ENCODE results near the gene SPATA9. TPM values are rescaled to one million over a fixed set of nuclear protein-coding genes. Genes with fewer than 3 reads are reported as not detected.
A peak's percentile ranks its signal among the peaks of the same experiment; 100 is the strongest.
"Not testable (repeated sequence)": the region's sequence is repeated elsewhere in the genome, so short reads cannot be mapped to it uniquely, and the experiment has no call there.

SPATA9 gene
- total RNA-seq, 1 donor from 2014 or later, result 0.25 TPM

GRCh38 chr5:95647886-95648860, 34.6 kb downstream of the SPATA9 start:
- ATAC-seq, result no peak
- DNase-seq (ENCODE audit: low spot score), result no peak

- peak; percentile 81 for ATAC-seq
- DNase-seq (ENCODE audit: low spot score), result peak; percentile 100
Observed at GRCh38 chr5:95646569-95647431, 36.0 kb downstream of the SPATA9 start, which contains the start of gene RFESD. TSS of gene RFESD (plus strand) at chr5:95646777. CDS start at chr5:95652272, 5,495 bp downstream.

- ATAC-seq; DNase-seq (ENCODE audit: low spot score): not testable (repeated sequence)
Observed at GRCh38 chr5:95646226-95646568, 36.6 kb downstream of the SPATA9 start.

DNA sequence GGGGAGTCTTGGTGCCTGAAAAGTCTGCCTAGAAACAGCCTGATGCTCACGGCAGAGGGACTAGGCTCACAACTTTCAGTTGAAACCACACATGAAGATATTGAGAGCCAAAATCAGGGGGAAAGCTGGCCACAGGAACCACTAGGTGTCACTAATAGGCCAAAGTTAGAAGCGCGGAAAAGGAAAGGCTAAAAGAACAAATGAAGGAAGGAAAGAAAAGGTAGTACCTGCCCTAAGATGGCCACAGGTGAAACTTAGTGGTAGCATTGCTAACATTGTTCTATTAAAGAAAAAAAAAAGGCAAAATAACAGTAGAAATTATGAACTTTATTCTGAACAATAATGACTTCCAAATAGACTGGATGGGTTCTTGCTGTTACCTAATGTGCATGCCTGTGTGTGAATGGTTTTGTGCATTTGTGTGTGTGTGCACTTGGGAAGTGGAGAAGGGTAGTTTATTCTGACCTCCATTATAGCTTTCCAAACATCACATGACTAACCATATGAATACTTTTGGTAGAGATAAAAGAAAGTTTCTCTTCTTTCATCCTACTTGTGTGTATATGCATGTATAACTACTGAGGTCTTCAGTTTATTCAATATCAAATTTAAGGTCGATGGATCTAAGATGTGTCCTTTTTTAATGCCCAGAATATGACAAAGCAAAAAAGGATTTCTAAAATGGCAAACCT, 38.3 kb downstream of the SPATA9 start:
- peak; percentile 47 for ATAC-seq
- peak; percentile 59 for DNase-seq (ENCODE audit: low spot score)

DNA sequence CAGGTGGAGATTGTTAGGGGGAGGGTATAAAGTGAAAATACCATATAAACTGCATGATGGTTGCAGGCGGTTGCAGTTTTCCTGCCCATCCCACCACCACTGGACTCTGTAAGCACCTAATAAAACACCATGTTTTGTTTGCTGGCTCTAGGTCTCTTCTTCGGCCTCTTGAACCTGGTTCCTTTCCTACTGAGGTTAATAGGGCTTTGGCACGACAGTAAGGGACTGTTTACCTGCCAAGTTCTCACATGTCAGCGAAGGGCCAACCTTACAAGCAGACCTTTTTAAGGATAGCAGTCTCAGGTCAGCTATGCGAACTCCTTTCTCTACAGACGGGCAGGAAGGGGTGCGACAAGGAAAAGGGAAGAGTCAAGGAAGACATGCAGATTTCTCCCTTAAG, 39.6 kb downstream of the SPATA9 start:
- DNase-seq (ENCODE audit: low spot score) (peak; percentile 58), ATAC-seq (peak; percentile 1)

DNA sequence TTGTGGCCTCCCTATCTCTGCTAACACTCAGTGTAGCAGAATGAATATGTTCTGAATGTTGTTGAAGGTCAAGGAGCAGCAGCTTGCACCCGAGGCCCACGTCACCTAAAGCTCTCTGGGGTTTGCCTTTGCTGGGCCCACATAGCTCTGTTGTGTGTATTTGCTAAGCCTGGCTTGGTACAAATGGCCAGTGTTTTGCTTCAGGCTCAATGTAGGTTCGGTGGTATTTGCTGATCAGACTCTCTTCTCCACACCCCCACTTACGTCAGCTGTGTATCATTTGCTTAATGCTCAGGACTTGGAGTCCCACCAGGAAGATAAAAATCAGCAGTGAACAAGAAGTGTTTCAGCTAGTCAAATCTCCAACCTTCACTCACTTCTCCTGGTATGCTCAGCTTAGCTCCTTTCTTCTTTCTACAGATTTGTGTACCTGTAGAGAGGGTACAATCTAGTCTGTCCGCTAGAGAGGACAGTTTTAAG, 41.0 kb downstream of the SPATA9 start:
- peak; percentile 84 for DNase-seq (ENCODE audit: low spot score)
- ATAC-seq, result peak; percentile 67

- ATAC-seq (no peak), DNase-seq (ENCODE audit: low spot score) (no peak)
Observed at GRCh38 chr5:95638632-95639031, 44.2 kb downstream of the SPATA9 start.

- no peak for DNase-seq (ENCODE audit: low spot score)
- no peak for ATAC-seq
Observed at GRCh38 chr5:95634081-95634480, 48.7 kb downstream of the SPATA9 start.

- DNase-seq (ENCODE audit: low spot score), result no peak
- no peak for ATAC-seq
Observed at GRCh38 chr5:95633671-95634070, 49.1 kb downstream of the SPATA9 start.

- DNase-seq (ENCODE audit: low spot score); ATAC-seq: not testable (repeated sequence)
Observed at GRCh38 chr5:95632942-95633341, 49.8 kb downstream of the SPATA9 start.

GRCh38 chr5:95631991-95632675, 50.7 kb downstream of the SPATA9 start:
- DNase-seq (ENCODE audit: low spot score), result no peak
- ATAC-seq, result peak; percentile 37

GRCh38 chr5:95631255-95631958, 51.4 kb downstream of the SPATA9 start:
- no peak for DNase-seq (ENCODE audit: low spot score)
- no peak for ATAC-seq

GRCh38 chr5:95630394-95630917, 52.3 kb downstream of the SPATA9 start:
- DNase-seq (ENCODE audit: low spot score) (no peak), ATAC-seq (no peak)

DNA sequence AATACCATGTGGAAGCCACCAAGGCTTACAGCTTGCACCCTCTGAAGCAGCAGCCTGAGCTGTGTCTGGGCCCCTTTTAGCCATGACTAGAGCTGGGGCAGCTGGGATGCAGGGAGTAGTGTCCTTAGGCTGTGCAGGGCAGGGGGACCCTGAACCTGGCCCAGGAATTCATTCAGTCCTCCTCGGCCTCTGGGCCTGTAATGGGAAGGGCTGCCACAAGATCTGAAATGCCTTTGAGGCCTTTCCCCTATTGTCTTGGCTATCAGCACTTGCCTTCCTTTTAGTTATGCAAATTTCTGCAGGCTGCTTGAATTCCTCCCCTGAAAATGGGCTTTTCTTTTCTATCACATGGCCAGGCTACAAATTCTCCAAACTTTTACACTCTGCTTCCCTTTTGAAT, 53.9 kb downstream of the SPATA9 start:
- ATAC-seq (no peak), DNase-seq (ENCODE audit: low spot score) (no peak)

- ATAC-seq (no peak), DNase-seq (ENCODE audit: low spot score) (no peak)
Observed at GRCh38 chr5:95627971-95628810, 54.6 kb downstream of the SPATA9 start.

- ATAC-seq (no peak), DNase-seq (ENCODE audit: low spot score) (no peak)
Observed at GRCh38 chr5:95626701-95627100, 56.1 kb downstream of the SPATA9 start.

DNA sequence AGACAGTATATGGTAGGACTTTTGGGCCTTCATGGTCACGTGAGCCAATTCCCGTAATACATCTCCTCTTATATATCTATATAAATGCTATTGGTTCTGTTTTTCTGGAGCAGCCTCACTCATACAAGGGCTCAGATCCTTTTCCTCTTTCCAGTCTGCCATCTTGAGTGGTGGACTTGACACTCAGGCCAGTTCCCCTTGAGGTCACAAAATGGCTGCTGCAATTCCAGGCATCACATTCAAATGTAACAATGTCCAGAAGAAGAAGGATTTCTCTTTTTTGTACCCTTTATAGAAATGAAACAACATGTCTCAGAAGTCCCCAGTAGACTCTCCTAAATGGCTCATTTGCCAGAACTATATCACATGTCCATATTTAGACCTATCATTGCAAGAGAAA, 58.4 kb downstream of the SPATA9 start:
- DNase-seq (ENCODE audit: low spot score) (no peak), ATAC-seq (no peak)

DNA sequence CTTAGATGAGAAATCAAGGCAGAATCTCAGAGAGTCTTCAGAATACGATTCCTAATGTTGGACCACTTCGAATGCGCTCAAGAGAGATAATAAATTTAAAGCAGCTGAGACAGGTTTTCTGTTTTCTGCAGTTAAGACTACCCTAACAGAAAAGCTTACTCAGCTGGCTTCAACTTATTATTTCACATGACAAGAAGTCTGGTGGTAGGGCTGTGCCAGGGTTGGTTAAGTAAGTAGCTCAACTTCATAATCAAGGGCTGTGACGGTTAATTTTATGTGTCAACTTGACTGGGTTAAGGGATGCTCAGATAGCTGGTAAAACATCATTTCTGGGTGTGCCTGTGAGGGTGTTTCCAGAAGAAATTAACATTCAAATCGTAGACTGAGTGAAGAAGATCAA, 59.1 kb downstream of the SPATA9 start:
- ATAC-seq (no peak), DNase-seq (ENCODE audit: low spot score) (no peak)
